ENCODE data around the gene ATG7.

The ATG7 gene

DNA sequence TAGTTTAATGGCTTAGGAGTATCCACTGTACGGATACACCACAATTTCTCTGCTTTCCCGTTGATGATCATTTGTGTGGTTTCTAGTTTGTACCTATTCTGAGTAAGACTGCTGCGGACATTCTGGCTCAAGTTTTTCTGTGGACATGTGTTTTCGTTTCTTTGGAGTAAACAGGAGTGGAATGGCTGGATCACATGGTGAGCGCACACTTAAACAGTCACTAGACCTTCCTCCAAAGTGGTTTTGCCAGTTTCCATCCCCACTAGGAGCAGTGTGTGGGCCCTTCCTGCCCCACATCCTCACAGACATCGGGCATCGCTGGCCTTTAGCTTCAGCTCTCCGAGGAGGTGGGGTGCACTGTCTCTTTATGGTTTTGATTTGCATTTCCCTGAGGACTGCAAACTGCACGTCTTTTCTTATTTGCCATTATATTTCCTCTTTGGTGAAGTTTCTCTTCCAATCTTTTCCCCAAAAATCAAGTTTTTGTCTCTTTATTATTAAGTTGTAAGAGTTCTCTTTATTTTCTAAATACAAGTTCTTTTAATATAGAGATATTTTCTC lies 277.5 kb downstream of the ATG7 start:
- no peak for DNase-seq (ENCODE audit: low read depth in 1 of 2, low spot score in 1 of 2)

DNA sequence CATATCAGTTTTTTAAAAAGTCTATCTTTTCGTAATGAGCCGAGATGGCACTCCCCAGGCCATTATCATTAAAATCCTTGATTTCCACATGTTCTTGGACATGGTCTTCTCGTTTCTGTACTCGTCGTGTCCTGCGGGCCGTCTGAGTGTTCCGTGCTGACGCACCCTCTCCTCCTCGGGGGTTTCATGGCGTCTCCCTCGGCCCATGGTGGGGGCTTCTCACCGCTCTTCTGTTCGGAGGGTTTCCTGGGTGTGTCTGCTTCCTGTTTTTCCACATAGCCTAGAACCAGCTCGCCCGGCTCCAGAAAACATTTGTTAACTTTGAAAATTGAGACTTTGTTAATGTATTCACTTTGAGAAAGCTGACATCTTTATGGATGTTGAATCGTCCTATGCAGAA lies 278.8 kb downstream of the ATG7 start:
- DNase-seq (ENCODE audit: low read depth in 1 of 2, low spot score in 1 of 2) = no peak

DNA sequence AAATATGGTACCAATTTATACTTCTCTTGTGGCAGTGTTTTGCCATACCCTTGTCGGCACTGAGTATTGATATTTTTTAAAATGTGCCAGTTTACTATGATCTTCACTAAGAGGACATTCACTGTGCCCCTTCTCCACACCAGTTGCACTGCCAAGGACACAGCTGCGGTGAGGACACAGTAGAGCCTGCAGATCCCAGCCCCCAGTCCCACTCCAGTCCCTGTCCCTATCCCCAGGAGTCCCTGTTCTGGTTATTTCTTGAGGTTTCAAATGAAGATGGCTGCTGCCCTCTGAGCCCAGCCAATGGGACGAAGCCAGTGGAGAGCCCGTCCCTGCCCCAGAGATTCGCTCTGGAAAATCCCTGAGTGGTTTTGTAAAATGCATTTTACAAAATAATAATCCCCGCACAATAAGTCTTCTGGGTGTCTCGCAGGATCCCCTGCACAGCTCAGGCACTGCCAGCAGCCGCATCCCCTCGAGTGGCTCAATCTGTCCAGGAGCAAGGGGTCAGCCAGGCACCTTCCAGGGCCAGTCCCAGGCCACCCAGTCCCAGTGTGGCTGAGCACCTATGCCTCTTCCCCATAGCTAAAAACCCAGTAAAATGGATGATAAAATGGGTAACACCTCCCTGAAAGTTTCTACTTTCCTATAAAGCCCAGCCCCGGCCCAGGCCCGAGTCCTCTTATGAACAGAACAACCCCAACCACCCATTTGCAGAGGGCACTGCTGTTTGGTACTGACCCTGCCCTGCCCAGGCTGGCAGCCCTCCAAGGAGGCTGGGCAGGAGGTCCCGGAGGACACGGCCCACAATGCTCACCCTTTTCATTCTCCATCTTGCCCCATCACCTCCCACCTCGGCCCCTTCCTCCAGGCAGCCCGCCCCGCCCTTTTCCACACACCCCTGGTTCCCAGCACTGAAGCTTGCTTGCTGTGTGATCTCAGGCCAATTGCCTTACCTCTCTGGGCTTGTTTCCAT lies 280.4 kb downstream of the ATG7 start:
- no peak for DNase-seq (ENCODE audit: low read depth in 1 of 2, low spot score in 1 of 2)

GRCh38 chr3:11553436-11554235 lies 281.4 kb downstream of the ATG7 start:
- no peak for DNase-seq (ENCODE audit: low read depth in 1 of 2, low spot score in 1 of 2)

DNA sequence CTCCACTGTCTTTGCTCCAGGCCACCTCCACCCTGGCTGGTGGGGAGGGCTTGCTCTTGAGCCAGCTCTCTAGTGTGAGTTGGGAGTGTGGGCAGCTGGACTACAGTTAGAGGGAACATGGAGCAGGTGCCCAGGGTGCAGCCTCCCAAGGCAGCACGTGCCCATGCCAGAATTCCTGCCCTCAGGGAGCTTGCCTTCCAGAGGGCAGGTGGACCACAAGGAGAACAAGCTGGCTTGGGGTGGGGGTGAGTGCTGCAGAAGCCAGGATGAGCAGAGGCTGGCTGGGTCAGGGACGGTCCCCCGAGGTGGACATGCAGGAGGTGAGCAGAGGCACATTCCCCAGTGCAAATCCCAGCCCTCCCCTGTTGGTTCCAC lies 282.0 kb downstream of the ATG7 start:
- DNase-seq (ENCODE audit: low read depth in 1 of 2, low spot score in 1 of 2) = no peak

DNA sequence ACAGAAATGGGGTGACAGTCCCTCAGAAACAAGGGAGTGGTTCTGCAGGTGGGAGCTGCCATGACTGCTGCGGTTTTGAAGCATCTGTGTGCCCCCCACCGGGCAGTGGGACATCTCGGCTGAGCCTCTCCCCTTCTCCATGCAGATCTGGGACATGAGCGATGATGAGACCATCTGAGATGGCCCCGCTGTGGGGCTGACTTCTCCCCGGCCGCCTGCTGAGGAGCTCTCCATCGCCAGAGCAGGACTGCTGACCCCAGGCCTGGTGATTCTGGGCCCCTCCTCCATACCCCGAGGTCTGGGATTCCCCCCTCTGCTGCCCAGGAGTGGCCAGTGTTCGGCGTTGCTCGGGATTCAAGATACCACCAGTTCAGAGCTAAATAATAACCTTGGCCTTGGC lies 282.5 kb downstream of the ATG7 start:
- no peak for DNase-seq (ENCODE audit: low read depth in 1 of 2, low spot score in 1 of 2)

- no peak for DNase-seq (ENCODE audit: low read depth in 1 of 2, low spot score in 1 of 2)
These were observed 283.1 kb downstream of the ATG7 start for GRCh38 chr3:11555211-11555782.

DNA sequence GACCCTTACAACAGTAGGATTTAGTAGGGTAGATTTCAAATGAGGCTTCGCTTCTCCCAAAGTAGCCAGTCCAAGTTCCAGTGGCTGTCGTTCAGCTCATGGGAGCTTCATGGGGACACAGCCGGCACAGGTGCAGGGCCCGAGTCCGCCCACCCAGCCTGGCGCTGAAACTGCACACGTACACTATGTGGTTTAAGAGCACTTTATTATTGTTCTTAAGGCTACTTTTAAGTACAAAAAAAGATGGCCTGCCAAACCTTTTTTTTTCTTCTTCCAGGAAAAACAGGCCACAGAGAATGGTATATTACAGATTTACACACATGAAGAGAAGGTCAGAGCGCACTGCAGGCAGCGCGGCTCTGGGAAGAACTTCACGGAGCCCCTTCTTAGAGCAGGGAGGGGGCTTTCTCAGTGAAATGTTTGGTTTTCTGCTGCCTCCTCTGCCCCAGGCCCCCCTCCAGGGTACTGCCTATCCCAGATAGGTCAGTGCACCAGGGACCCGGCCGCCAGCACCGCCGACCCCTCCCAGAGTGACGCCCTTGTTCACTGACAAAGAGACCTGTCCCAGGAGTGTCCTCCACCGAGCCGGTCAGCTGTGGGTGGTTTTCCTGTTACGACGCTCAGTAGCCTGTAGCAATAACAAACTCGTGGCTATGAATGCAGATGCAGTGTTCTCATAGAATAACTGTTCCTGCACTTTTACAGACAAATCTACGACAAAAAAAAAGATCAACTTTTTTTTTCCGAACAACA lies 283.9 kb downstream of the ATG7 start:
- DNase-seq (ENCODE audit: low read depth in 1 of 2, low spot score in 1 of 2) = no peak

DNA sequence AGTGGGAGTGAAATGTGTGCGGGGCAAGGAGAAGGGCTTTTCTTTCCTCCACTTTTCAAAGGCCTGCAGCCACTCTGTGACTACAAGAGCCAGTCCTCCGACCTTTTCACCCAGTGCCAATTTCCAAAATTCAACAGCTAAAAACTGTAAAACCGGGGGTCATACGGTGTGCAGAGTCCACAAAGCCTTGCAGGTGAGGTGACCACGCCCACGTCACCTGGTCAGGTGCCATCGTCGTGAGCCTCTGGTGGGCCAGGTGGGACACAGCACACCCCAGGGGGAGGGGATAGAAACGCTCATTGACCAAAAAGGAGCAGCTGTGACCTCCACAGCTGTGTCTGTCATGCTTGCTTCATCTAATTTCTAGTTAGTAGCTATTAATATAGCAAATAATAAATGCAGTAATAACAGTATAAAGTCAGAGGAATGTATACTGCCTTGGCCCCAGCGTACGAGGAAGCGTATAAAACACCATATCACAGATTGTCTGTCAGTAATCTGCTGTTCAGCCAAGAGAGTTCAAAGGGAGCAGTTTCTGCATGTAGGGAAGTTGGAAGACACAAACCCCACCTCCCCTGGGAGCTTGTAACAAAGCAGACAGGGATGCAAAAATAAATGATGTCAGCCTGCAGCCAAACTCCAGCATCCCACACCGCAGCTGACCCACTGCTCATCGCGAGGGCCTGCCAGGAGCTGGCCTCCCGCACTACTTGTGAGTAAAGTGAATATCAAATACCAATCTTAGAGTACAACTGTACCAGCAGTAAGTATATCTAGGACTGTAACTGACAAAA lies 284.9 kb downstream of the ATG7 start:
- DNase-seq (ENCODE audit: low read depth in 1 of 2, low spot score in 1 of 2) = no peak

DNA sequence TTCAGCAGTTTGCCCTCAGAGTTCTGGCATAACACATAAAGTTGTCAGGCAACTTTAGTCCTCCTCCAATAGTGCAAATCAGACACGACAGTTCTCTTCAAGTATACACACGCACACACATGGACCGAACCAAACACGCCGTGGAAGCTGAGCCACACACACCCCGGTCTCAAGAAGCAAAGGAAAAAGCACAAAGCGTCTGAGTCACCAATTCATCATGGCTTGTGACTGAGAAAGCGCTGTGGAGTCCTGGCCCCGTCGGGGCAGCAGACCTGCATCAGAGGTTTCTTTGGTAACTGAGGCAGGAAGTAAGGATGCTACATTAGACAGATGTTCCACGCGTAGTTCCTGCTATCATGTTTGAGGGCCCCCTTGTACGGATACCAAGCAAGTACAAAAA lies 285.8 kb downstream of the ATG7 start:
- DNase-seq (ENCODE audit: low read depth in 1 of 2, low spot score in 1 of 2) = no peak

- no peak for DNase-seq (ENCODE audit: low read depth in 1 of 2, low spot score in 1 of 2)
These were observed 286.3 kb downstream of the ATG7 start for GRCh38 chr3:11558411-11558903.

DNA sequence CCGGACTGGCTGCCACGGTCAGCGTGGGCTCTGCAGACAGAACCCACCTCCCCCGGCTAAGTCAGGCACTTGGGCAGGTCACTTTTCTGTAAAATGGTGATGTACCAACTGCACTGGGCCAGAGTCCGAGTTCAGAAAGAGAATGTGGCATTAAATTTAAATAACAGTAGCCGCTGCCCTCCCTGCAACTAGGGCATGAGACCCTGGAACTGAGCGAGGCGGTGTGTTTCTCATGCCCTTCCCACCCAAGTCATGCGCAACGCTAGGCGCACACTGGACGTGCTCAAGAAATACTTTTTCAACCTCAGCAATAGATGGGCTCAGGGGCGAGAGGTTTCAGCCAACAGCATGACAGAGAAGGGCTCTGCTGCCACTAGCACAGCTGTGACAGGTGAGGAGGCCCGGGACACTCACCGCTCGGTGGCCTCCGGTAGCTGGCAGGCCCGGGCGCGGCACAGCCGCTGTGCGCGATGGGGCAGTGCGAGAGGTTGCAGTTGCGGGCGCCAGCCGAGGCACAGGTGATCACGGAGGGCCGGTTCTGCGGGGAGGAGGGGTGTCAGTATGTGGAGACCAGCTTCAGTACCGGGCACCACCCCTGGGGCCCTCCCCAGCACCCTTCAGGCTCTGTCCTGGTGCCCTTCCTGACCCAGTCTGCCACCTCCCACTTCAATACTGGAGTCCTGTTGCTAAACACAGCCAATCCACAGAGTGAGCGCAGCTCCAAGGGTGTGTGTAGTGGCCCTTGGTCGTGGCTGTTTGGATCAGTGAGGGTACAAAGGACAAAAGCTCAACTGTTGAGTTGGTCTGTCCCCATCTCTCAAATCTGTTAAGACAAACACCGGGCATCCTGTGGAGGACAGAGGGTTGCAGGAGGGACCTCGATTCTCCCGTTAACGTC lies 287.0 kb downstream of the ATG7 start:
- no peak for DNase-seq (ENCODE audit: low read depth in 1 of 2, low spot score in 1 of 2)

DNA sequence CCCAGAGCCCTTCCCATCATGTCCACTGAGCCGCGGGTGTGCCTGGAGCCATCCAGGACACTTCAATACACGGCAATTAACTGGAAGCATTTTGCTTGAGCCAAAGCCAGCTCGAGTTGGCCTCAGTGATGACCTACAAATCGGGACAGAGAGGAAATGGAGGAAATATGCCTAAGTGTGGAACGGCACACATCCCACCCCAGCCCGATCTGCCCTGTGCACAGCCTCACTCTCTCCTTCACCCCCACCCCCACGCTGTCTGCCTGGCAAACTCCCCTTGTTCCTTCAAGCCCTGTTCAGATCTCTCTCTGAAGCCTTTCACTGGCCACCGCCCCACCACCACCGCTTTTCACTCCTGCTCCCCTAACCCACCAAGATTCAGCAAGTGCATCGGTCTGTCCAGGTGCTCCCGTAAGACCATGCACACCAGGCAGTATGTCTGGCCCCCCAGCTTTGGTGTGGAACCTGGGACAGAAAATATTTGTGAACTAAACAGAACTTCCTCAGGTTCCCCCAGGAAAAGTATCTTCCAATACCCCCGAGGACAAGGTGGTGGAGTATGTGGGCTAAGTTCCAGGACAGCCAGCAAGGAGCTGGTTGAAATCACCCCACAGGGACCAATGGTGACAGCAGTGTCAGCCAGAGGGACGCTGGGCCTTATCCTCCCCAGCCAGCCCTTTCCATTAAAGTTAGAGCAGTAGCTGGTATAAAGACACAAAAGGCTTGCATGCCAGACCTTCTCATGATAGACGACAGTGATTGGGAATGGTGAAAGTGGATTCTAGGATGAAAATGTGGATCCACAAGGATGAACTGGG lies 287.8 kb downstream of the ATG7 start:
- DNase-seq (ENCODE audit: low read depth in 1 of 2, low spot score in 1 of 2) = no peak

DNA sequence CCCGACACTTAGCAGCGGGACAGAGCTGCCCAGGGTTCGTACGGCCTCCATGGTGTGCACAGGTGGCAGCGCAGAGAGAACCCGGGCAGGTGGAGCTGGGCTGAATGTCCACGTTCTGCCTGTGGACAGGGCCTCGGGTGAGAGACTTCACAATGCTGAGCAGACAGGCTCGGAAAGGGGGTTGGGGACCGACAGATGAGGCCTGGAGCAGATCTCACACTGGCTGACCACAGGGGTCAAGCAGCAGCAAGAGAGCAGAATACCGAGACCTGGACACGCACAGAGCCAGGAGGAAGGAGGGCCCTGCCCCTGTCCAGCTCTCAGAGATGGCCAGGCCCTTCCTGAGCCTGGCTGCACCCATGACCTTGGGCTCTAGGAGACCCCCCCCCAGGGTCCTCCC lies 288.5 kb downstream of the ATG7 start:
- no peak for DNase-seq (ENCODE audit: low read depth in 1 of 2, low spot score in 1 of 2)

DNA sequence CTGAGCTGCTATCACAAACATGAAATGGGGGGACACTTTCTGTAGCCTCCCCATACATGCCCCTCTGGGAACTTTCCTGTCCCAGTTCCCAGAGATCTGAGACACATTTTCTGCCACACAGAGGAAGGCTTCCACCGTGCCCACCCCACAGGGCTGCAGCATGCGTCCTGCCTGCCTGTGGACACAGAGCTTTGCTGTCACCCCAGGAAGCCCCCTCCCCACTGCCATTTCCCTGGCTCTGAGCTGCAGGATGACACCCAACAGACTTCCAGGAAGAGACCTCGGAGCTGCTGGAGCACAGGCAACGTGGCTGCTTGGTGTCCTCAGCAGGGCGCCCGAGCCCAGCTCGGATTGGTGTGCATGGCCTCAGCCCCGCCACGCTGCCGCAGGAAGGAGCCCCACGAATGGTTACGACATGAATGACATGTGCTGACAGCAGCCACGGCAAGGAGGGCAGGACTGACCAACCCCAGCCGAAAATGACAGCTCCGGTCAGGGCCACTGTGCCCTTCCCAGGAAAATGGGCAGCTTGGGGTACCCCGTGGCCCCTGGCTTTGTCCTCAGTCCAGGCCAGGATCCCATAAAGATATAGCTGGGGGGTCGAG lies 290.2 kb downstream of the ATG7 start:
- no peak for DNase-seq (ENCODE audit: low read depth in 1 of 2, low spot score in 1 of 2)

DNA sequence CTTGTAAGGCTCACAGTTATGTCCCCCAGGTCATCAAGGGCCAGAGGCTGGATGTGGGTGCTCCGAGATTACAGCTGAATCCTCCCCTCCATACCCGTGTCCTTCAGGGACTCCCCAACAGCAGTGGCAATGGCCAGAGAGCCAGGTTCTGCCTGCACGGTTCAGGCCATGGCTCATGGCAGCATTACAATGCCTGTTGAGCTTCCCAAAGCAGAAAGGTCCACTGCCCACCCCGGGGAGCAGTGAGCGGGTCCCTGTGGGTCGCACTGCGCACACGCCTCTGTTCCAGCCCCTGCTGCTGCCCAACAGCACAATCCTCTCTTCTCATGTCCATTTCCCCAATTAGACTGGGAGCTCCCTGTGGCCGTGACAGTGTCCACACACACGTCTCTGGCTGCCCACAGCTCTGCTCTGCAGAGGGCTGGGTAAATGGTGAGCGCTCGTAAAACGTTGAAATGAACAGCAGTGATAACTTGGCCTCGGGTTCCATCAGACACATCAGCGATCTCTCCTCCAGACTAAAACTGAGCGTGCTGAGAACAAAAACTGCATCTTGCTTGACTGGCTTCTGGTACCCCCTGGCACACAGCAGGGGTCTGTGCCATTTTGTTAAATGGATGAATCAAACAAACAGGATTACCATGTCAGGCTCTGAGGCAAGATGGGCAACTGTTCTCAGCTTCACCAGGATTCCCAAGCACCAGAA lies 291.1 kb downstream of the ATG7 start:
- DNase-seq (ENCODE audit: low read depth in 1 of 2, low spot score in 1 of 2) = no peak

GRCh38 chr3:11563865-11564185 lies 291.6 kb downstream of the ATG7 start:
- no peak for DNase-seq (ENCODE audit: low read depth in 1 of 2, low spot score in 1 of 2)
